Stimulated activated memory B cell treated with anti-CD40 and anti-IgM and Interleukin-4, amounts not matched to agents 10 μg/mL and 1 μg/mL and 100 μg/mL, for 72 hours (primary cell): ENCODE data around the gene DDIT4L.
A peak's percentile ranks its signal among the peaks of the same experiment; 100 is the strongest.
"Not testable (repeated sequence)": the region's sequence is repeated elsewhere in the genome, so short reads cannot be mapped to it uniquely, and the experiment has no call there.

Source experiments
- ATAC-seq: fragments of 150-1000 bp; cut with Tn5 transposase; 2 replicates; pipeline ENCODE4 v1.10.0; 2021
- H3K27ac Mint-ChIP-seq: one replicate; pipeline ENCODE4 v1.8.0; 2022; ENCODE audit warnings: mild to moderate bottlenecking, mixed read lengths
- H3K27me3 Mint-ChIP-seq: one replicate; pipeline ENCODE4 v1.8.0; 2022; ENCODE audit warnings: mixed read lengths
- H3K36me3 Mint-ChIP-seq: one replicate; pipeline ENCODE4 v1.8.0; 2022; ENCODE audit warnings: mixed read lengths
- H3K4me1 Mint-ChIP-seq: one replicate; pipeline ENCODE4 v1.8.0; 2022; ENCODE audit warnings: mixed read lengths
- H3K4me3 Mint-ChIP-seq: one replicate; pipeline ENCODE4 v1.8.0; 2022; ENCODE audit warnings: mild to moderate bottlenecking, moderate library complexity, mixed read lengths
- H3K9me3 Mint-ChIP-seq: one replicate; pipeline ENCODE4 v1.8.0; 2022; ENCODE audit warnings: mixed read lengths

The DDIT4L gene

GRCh38 chr4:100175858-100176257 is 14.4 kb downstream of the DDIT4L start:
- Mint-ChIP-seq H3K36me3 (no peaks in the 10 kb centered on the region), H3K27ac (no peak overlapping the region), H3K4me1 (no peaks in the 10 kb centered on the region), H3K27me3 (peaks cover 8% of the 10 kb centered on the region), H3K4me3 (no peak overlapping the region), H3K9me3 (no peaks in the 10 kb centered on the region)
- no peak for ATAC-seq

- no peak overlapping the region for H3K27ac Mint-ChIP-seq
- ATAC-seq: no peak
- no peak overlapping the region for H3K4me3 Mint-ChIP-seq
- peaks cover 8% of the 10 kb centered on the region for H3K27me3 Mint-ChIP-seq
- no peaks in the 10 kb centered on the region for H3K4me1 Mint-ChIP-seq
- H3K36me3 Mint-ChIP-seq: no peaks in the 10 kb centered on the region
- H3K9me3 Mint-ChIP-seq: no peaks in the 10 kb centered on the region
Observed at GRCh38 chr4:100174985-100175383, 15.3 kb downstream of the DDIT4L start.

GRCh38 chr4:100170986-100171385 is 19.3 kb downstream of the DDIT4L start:
- H3K27me3 Mint-ChIP-seq: no peaks in the 10 kb centered on the region
- no peak overlapping the region for H3K4me3 Mint-ChIP-seq
- no peak for ATAC-seq
- no peak overlapping the region for H3K27ac Mint-ChIP-seq
- no peaks in the 10 kb centered on the region for H3K9me3 Mint-ChIP-seq
- peaks cover 13% of the 10 kb centered on the region for H3K4me1 Mint-ChIP-seq
- no peaks in the 10 kb centered on the region for H3K36me3 Mint-ChIP-seq

- Mint-ChIP-seq H3K4me1 (peaks cover 19% of the 10 kb centered on the region), H3K27ac (no peak overlapping the region), H3K36me3 (no peaks in the 10 kb centered on the region), H3K9me3 (no peaks in the 10 kb centered on the region), H3K4me3 (no peak overlapping the region), H3K27me3 (no peaks in the 10 kb centered on the region)
- no peak for ATAC-seq
Observed at GRCh38 chr4:100169491-100170485, 20.5 kb downstream of the DDIT4L start.

- no peaks in the 10 kb centered on the region for H3K9me3 Mint-ChIP-seq
Observed at GRCh38 chr4:100168521-100168920, 21.7 kb downstream of the DDIT4L start.

GRCh38 chr4:100166297-100167039 is 23.8 kb downstream of the DDIT4L start:
- Mint-ChIP-seq H3K36me3 (no peaks in the 10 kb centered on the region), H3K4me3 (no peak overlapping the region), H3K4me1 (peaks cover 35% of the 10 kb centered on the region), H3K27ac (no peak overlapping the region), H3K27me3 (no peaks in the 10 kb centered on the region), H3K9me3 (peaks cover 8% of the 10 kb centered on the region)
- ATAC-seq: peak; percentile 57

More at GRCh38 chr4:100168521-100168920, 21.7 kb downstream of the DDIT4L start:
- no peak overlapping the region for H3K4me3 Mint-ChIP-seq
- H3K36me3 Mint-ChIP-seq: no peaks in the 10 kb centered on the region
- H3K27me3 Mint-ChIP-seq: no peaks in the 10 kb centered on the region
- no peak for ATAC-seq
- peaks cover 19% of the 10 kb centered on the region for H3K4me1 Mint-ChIP-seq
- H3K27ac Mint-ChIP-seq: no peak overlapping the region

- no peak for ATAC-seq
- Mint-ChIP-seq H3K4me3 (no peak overlapping the region), H3K4me1 (peaks cover 35% of the 10 kb centered on the region), H3K36me3 (no peaks in the 10 kb centered on the region), H3K9me3 (peaks cover 8% of the 10 kb centered on the region), H3K27me3 (no peaks in the 10 kb centered on the region), H3K27ac (no peak overlapping the region)
Observed at GRCh38 chr4:100165809-100166208, 24.5 kb downstream of the DDIT4L start.

- Mint-ChIP-seq H3K27ac (no peak overlapping the region), H3K9me3 (peaks cover 8% of the 10 kb centered on the region), H3K4me3 (no peak overlapping the region), H3K4me1 (peaks cover 35% of the 10 kb centered on the region), H3K36me3 (no peaks in the 10 kb centered on the region), H3K27me3 (no peaks in the 10 kb centered on the region)
- no peak for ATAC-seq
Observed at GRCh38 chr4:100164808-100165760, 25.2 kb downstream of the DDIT4L start.

GRCh38 chr4:100162027-100162685 is 28.1 kb downstream of the DDIT4L start:
- Mint-ChIP-seq H3K27me3 (no peaks in the 10 kb centered on the region), H3K4me3 (no peak overlapping the region), H3K36me3 (no peaks in the 10 kb centered on the region), H3K27ac (no peak overlapping the region), H3K9me3 (peaks cover 8% of the 10 kb centered on the region), H3K4me1 (peaks cover 29% of the 10 kb centered on the region)
- peak; percentile 76 for ATAC-seq

- Mint-ChIP-seq H3K27ac (no peak overlapping the region), H3K27me3 (no peaks in the 10 kb centered on the region), H3K4me3 (no peak overlapping the region), H3K9me3 (no peaks in the 10 kb centered on the region), H3K4me1 (peaks cover 6% of the 10 kb centered on the region), H3K36me3 (no peaks in the 10 kb centered on the region)
- no peak for ATAC-seq
Observed at GRCh38 chr4:100149190-100149589, 41.1 kb downstream of the DDIT4L start.

GRCh38 chr4:100147684-100148083 is 42.6 kb downstream of the DDIT4L start:
- H3K27ac Mint-ChIP-seq: no peak overlapping the region
- no peaks in the 10 kb centered on the region for H3K36me3 Mint-ChIP-seq
- no peak for ATAC-seq
- H3K9me3 Mint-ChIP-seq: no peaks in the 10 kb centered on the region
- peaks cover 6% of the 10 kb centered on the region for H3K4me1 Mint-ChIP-seq
- H3K27me3 Mint-ChIP-seq: no peaks in the 10 kb centered on the region
- no peak overlapping the region for H3K4me3 Mint-ChIP-seq

GRCh38 chr4:100147198-100147597 is 43.1 kb downstream of the DDIT4L start:
- Mint-ChIP-seq H3K9me3 (no peaks in the 10 kb centered on the region), H3K27me3 (no peaks in the 10 kb centered on the region), H3K36me3 (no peaks in the 10 kb centered on the region), H3K27ac (no peak overlapping the region), H3K4me1 (peaks cover 6% of the 10 kb centered on the region), H3K4me3 (no peak overlapping the region)
- ATAC-seq: no peak

- no peak overlapping the region for H3K4me3 Mint-ChIP-seq
- no peak overlapping the region for H3K27ac Mint-ChIP-seq
- H3K4me1 Mint-ChIP-seq: peaks cover 6% of the 10 kb centered on the region
- no peaks in the 10 kb centered on the region for H3K36me3 Mint-ChIP-seq
- no peaks in the 10 kb centered on the region for H3K27me3 Mint-ChIP-seq
- no peak for ATAC-seq
- H3K9me3 Mint-ChIP-seq: no peaks in the 10 kb centered on the region
Observed at GRCh38 chr4:100146756-100147155, 43.5 kb downstream of the DDIT4L start.

GRCh38 chr4:100137320-100137719 is 52.9 kb downstream of the DDIT4L start:
- not testable (repeated sequence) for H3K4me1 Mint-ChIP-seq, H3K4me3 Mint-ChIP-seq, H3K9me3 Mint-ChIP-seq, ATAC-seq, H3K27ac Mint-ChIP-seq, H3K27me3 Mint-ChIP-seq
- peaks cover 12% of the 10 kb centered on the region for H3K36me3 Mint-ChIP-seq
